ENCODE measurements around the gene GNAQ. TPM values are rescaled to one million over a fixed set of nuclear protein-coding genes. Genes with fewer than 3 reads are reported as not detected.

The GNAQ gene
- total RNA-seq, 3 donors from 2014 or later (not counting 1 experiment from before 2014, with no cell fraction given), result 17.8 to 51.6 (median 24.5) TPM

DNA sequence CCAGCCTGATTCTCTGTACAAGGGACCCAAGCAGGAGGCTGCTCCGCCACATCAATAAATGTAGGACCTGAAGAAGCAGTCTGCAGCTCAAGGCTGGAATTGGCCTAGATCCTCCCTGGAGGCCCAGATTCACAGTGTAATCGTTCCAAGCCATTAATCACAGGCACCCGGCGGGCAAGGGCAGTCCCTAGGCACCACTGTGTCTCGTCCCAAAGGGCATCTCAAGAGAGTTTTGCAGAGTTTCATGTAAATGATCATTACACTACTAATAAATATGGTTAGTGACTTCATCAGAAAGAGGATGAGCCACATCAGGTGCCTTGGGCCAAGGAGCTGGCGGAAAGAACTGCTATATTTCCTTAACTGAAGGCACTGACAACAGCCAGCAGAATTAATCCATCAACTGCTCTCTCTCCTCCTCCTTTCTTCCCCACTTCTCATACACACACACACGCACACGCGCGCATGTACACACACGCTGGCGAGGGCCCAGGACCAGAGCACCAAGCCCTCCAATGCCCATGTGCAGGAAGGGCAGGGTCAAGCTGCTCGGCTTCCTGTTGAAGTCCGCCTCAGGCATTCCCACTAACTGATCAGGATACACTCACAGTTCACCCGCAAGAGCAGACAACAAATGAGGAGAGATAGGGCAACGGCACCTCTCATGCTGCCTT is 33.9 kb downstream of the GNAQ start:
- Mint-ChIP-seq H3K9me3 (no peaks in the 10 kb centered on the region), H3K4me1 (peaks cover 13 to 23% of the 10 kb centered on the region in 2 donors), H3K36me3 (no peaks in the 10 kb centered on the region), H3K27ac (no peak overlapping the region), H3K27me3 (ENCODE audit: low read depth in 2 of 2) (no peaks in the 10 kb centered on the region), H3K4me3 (no peak overlapping the region)
- DNase-seq (no peak), ATAC-seq (peak in 1 of 3 donors; percentile 41)
- no peaks in the 10 kb centered on the region for H3K4me1 ChIP-seq (ENCODE audit: control insufficient read depth, insufficient read depth, low read length)
- WGBS (ENCODE audit: insufficient coverage), result 65% methylated on average over 15 of the region's 16 CpGs
- TF ChIP-seq CTCF (IDR thresholded peaks at IDR 0.05), result no peak
- H3K27ac ChIP-seq (ENCODE audit: low read length), result no peak overlapping the region
- H3K27me3 ChIP-seq (ENCODE audit: control insufficient read depth, insufficient read depth, low read length), result no peaks in the 10 kb centered on the region
- no peaks in the 10 kb centered on the region for H3K36me3 ChIP-seq (ENCODE audit: control insufficient read depth, insufficient read depth, low read length)
- H3K4me3 ChIP-seq (ENCODE audit: low read length), result no peak overlapping the region
- intact Hi-C loops (cut with micrococcal nuclease), result no loop called here
- no peaks in the 10 kb centered on the region for H3K9me3 ChIP-seq (ENCODE audit: control insufficient read depth, insufficient read depth, low read length)

GRCh38 chr9:77996696-77997095 is 34.9 kb downstream of the GNAQ start:
- Mint-ChIP-seq H3K4me3 (no peak overlapping the region), H3K36me3 (no peaks in the 10 kb centered on the region), H3K27ac (no peak overlapping the region), H3K9me3 (no peaks in the 10 kb centered on the region), H3K27me3 (ENCODE audit: low read depth in 2 of 2) (no peaks in the 10 kb centered on the region), H3K4me1 (peaks cover 11 to 18% of the 10 kb centered on the region in 2 donors)
- no peak for TF ChIP-seq CTCF (IDR thresholded peaks at IDR 0.05)
- Histone ChIP-seq H3K27ac (ENCODE audit: low read length) (no peak overlapping the region), H3K36me3 (ENCODE audit: control insufficient read depth, insufficient read depth, low read length) (no peaks in the 10 kb centered on the region), H3K9me3 (ENCODE audit: control insufficient read depth, insufficient read depth, low read length) (no peaks in the 10 kb centered on the region), H3K4me1 (ENCODE audit: control insufficient read depth, insufficient read depth, low read length) (no peaks in the 10 kb centered on the region), H3K4me3 (ENCODE audit: low read length) (no peak overlapping the region), H3K27me3 (ENCODE audit: control insufficient read depth, insufficient read depth, low read length) (no peaks in the 10 kb centered on the region)
- DNase-seq (no peak), ATAC-seq (no peak)
- intact Hi-C loops (cut with micrococcal nuclease), result no loop called here
- WGBS (ENCODE audit: insufficient coverage), result 94% methylated on average over 2 of the region's 2 CpGs

- no peaks in the 10 kb centered on the region for H3K27me3 Mint-ChIP-seq (ENCODE audit: low read depth in 2 of 2)
- H3K27ac ChIP-seq (ENCODE audit: low read length), result no peak overlapping the region
These were observed 40.4 kb downstream of the GNAQ start for GRCh38 chr9:77991191-77991590.

More at GRCh38 chr9:77991191-77991590, 40.4 kb downstream of the GNAQ start:
- Histone ChIP-seq H3K4me1 (ENCODE audit: control insufficient read depth, insufficient read depth, low read length) (no peaks in the 10 kb centered on the region), H3K27me3 (ENCODE audit: control insufficient read depth, insufficient read depth, low read length) (no peaks in the 10 kb centered on the region), H3K9me3 (ENCODE audit: control insufficient read depth, insufficient read depth, low read length) (no peaks in the 10 kb centered on the region), H3K36me3 (ENCODE audit: control insufficient read depth, insufficient read depth, low read length) (no peaks in the 10 kb centered on the region), H3K4me3 (ENCODE audit: low read length) (no peak overlapping the region)
- ATAC-seq (peak in 1 of 3 donors; percentile 30), DNase-seq (no peak)
- 33% methylated on average over 5 of the region's 5 CpGs for WGBS (ENCODE audit: insufficient coverage)
- Mint-ChIP-seq H3K27ac (no peak overlapping the region), H3K9me3 (no peaks in the 10 kb centered on the region), H3K4me3 (no peak overlapping the region), H3K4me1 (peaks cover 19 to 21% of the 10 kb centered on the region in 2 donors), H3K36me3 (no peaks in the 10 kb centered on the region)
- intact Hi-C loops (cut with micrococcal nuclease), result no loop called here
- no peak for TF ChIP-seq CTCF (IDR thresholded peaks at IDR 0.05)

Data from natural killer cell (primary cell).